IMR-90 (cell line): Measurements from ENCODE around the gene TRDN. TPM values are rescaled to one million over a fixed set of nuclear protein-coding genes. Genes with fewer than 3 reads are reported as not detected.

ENCODE experiments used
- ATAC-seq: fragments of 200-7000 bp; cut with Tn5 transposase; 2 replicates; pipeline ENCODE4 v1.9.1; 2020; ENCODE audit warnings: low read depth, mild to moderate bottlenecking, moderate library complexity
- BruUV-seq: library from RNA; stranded (reverse); fragments of 400-500 nt; replicated peaks from 2 replicates; lab custom pipeline; 2021; lab: Mats Ljungman, UMichigan
- CTCF ChIA-PET: fragments of 300-600 bp; formaldehyde crosslinking; extraction: SDS; loops from one replicate; lab custom pipeline; 2021; ENCODE audit warnings: antibody characterized with exemption; lab: Yijun Ruan, JAX
- POLR2A ChIA-PET: fragments of 300-600 bp; sonication (Branson Sonifier 250); formaldehyde crosslinking; loops from one replicate; lab custom pipeline; 2022; ENCODE audit warnings: antibody characterized with exemption; ENCODE audit not compliant: unreplicated experiment; lab: Charles Lee
- DNase-seq: peaks from one replicate; pipeline ENCODE4 v3.0.0; 2013
- H2AFZ ChIP-seq: replicated peaks from 2 replicates; pipeline ENCODE3; 2013; ENCODE audit warnings: low read length, mild to moderate bottlenecking; ENCODE audit not compliant: poor library complexity
- H2AK5ac ChIP-seq: 2 replicates; pipeline ENCODE4 v1.6.1; 2013; ENCODE audit warnings: low read depth, low read length, inconsistent platforms
- H2AK9ac ChIP-seq: replicated peaks from 2 replicates; pipeline ENCODE3; 2013; ENCODE audit warnings: mild to moderate bottlenecking, low read depth, low read length, moderate library complexity; ENCODE audit not compliant: poor library complexity
- H2BK120ac ChIP-seq: 2 replicates; pipeline ENCODE4 v1.6.1; 2013; ENCODE audit warnings: low read depth, low read length, inconsistent platforms
- H2BK15ac ChIP-seq: 3 replicates; pipeline ENCODE4 v1.6.1; 2013; ENCODE audit warnings: low read depth, low read length, inconsistent platforms
- H2BK20ac ChIP-seq: 2 replicates; pipeline ENCODE4 v1.6.1; 2013; ENCODE audit warnings: low read depth, mild to moderate bottlenecking, inconsistent platforms, low read length, moderate library complexity
- H2BK5ac ChIP-seq: 2 replicates; pipeline ENCODE4 v1.6.1; 2013; ENCODE audit warnings: mild to moderate bottlenecking, low read depth, low read length, inconsistent platforms; ENCODE audit not compliant: poor library complexity, severe bottlenecking
- H3K14ac ChIP-seq: replicated peaks from 2 replicates; pipeline ENCODE4 v1.6.1; 2013; ENCODE audit warnings: low read depth, low read length, inconsistent platforms
- H3K18ac ChIP-seq: 2 replicates; pipeline ENCODE4 v1.6.1; 2013; ENCODE audit warnings: low read depth, low read length, control low read depth
- H3K23ac ChIP-seq: 2 replicates; pipeline ENCODE4 v1.6.1; 2013; ENCODE audit warnings: low read depth, low read length, inconsistent platforms
- H3K27ac ChIP-seq: 2 replicates; pipeline ENCODE4 v1.5.1; 2013; ENCODE audit warnings: mild to moderate bottlenecking, control low read depth, low read length; ENCODE audit not compliant: insufficient read depth
- H3K27me3 ChIP-seq: 2 replicates; pipeline ENCODE4 v1.6.1; 2013; ENCODE audit warnings: low read length; ENCODE audit not compliant: control insufficient read depth, insufficient read depth
- H3K36me3 ChIP-seq: 2 replicates; pipeline ENCODE4 v1.6.1; 2013; ENCODE audit warnings: low read length, mixed read lengths; ENCODE audit not compliant: control insufficient read depth, insufficient read depth
- H3K4ac ChIP-seq: 2 replicates; pipeline ENCODE4 v1.6.1; 2013; ENCODE audit warnings: low read depth, low read length, inconsistent platforms
- H3K4me1 ChIP-seq: 2 replicates; pipeline ENCODE4 v1.6.1; 2013; ENCODE audit warnings: low read length, mixed read lengths; ENCODE audit not compliant: control insufficient read depth, insufficient read depth
- H3K4me2 ChIP-seq: 2 replicates; pipeline ENCODE4 v1.6.1; 2013; ENCODE audit warnings: low read depth, mild to moderate bottlenecking, control low read depth, low read length, moderate library complexity
- H3K4me3 ChIP-seq: 2 replicates; pipeline ENCODE4 v1.5.1; 2013; ENCODE audit warnings: low read depth, mild to moderate bottlenecking, control low read depth, low read length, moderate library complexity; ENCODE audit not compliant: insufficient read depth
- H3K56ac ChIP-seq: 2 replicates; pipeline ENCODE4 v1.6.1; 2013; ENCODE audit warnings: low read length, inconsistent platforms; ENCODE audit not compliant: insufficient read depth; ENCODE audit errors: extremely low read depth
- H3K79me1 ChIP-seq, 2 experiments: 2 replicates each; pipeline ENCODE4 v1.6.1; 2013; ENCODE audit warnings: low read length in 2 of 2, inconsistent platforms in 1 of 2, low read depth in 1 of 2
- H3K9ac ChIP-seq: 2 replicates; pipeline ENCODE4 v1.6.1; 2013; ENCODE audit warnings: low read depth, low read length, control low read depth
- H3K9me1 ChIP-seq: 2 replicates; pipeline ENCODE4 v1.6.1; 2013; ENCODE audit warnings: low read length, inconsistent platforms; ENCODE audit not compliant: insufficient read depth
- H3K9me3 ChIP-seq: 2 replicates; pipeline ENCODE4 v1.6.1; 2013; ENCODE audit warnings: low read length; ENCODE audit not compliant: control insufficient read depth, insufficient read depth
- H4K20me1 ChIP-seq: 2 replicates; pipeline ENCODE4 v1.6.1; 2013; ENCODE audit warnings: low read length, inconsistent platforms; ENCODE audit not compliant: insufficient read depth
- H4K5ac ChIP-seq: 2 replicates; pipeline ENCODE4 v1.6.1; 2013; ENCODE audit warnings: mild to moderate bottlenecking, low read depth, low read length, control low read depth
- H4K8ac ChIP-seq, 2 experiments: 2 replicates each; pipeline ENCODE4 v1.6.1; 2013; ENCODE audit warnings: low read depth in 2 of 2, low read length in 2 of 2, control low read depth in 1 of 2, inconsistent platforms in 1 of 2
- H4K91ac ChIP-seq: 2 replicates; pipeline ENCODE4 v1.6.1; 2013; ENCODE audit warnings: low read depth, low read length, inconsistent platforms; ENCODE audit not compliant: insufficient read depth
- CHD1 ChIP-seq: IDR thresholded peaks from 2 replicates; pipeline ENCODE4 v1.6.1; 2012; ENCODE audit warnings: low read depth, low read length, improper control_type of control experiment
- ELK1 ChIP-seq: fragments of 150-350 bp; IDR thresholded peaks from 2 replicates; pipeline ENCODE4 v1.6.1; 2016; ENCODE audit warnings: low read depth, mild to moderate bottlenecking, low read length, moderate library complexity, borderline replicate concordance
- FOS ChIP-seq: fragments of 150-350 bp; IDR thresholded peaks from 2 replicates; pipeline ENCODE4 v1.6.1; 2016; ENCODE audit warnings: low read depth, low read length
- MAZ ChIP-seq: IDR thresholded peaks from 2 replicates; pipeline ENCODE4 v1.6.1; 2012; ENCODE audit warnings: low read depth, mild to moderate bottlenecking, low read length, improper control_type of control experiment, moderate library complexity, borderline replicate concordance
- POLR2A ChIP-seq: IDR thresholded peaks from 2 replicates; pipeline ENCODE4 v1.6.1; 2012; ENCODE audit warnings: mild to moderate bottlenecking, low read depth, low read length
- RAD21 ChIP-seq: IDR thresholded peaks from 2 replicates; pipeline ENCODE4 v1.6.1; 2012; ENCODE audit warnings: low read length, improper control_type of control experiment
- RCOR1 ChIP-seq: IDR thresholded peaks from 2 replicates; pipeline ENCODE4 v1.6.1; 2012; ENCODE audit warnings: mild to moderate bottlenecking, low read length, improper control_type of control experiment; ENCODE audit not compliant: insufficient replicate concordance
- RFX5 ChIP-seq: IDR thresholded peaks from 2 replicates; pipeline ENCODE4 v1.8.0; 2012; ENCODE audit warnings: low read depth, mild to moderate bottlenecking, low read length, moderate library complexity
- SMC3 ChIP-seq: fragments of 150-350 bp; IDR thresholded peaks from 2 replicates; pipeline ENCODE4 v1.6.1; 2016; ENCODE audit warnings: low read depth, mild to moderate bottlenecking, antibody characterized with exemption, low read length, moderate library complexity
- USF2 ChIP-seq: fragments of 150-350 bp; IDR thresholded peaks from 2 replicates; pipeline ENCODE4 v1.6.1; 2017; ENCODE audit warnings: mild to moderate bottlenecking, antibody characterized with exemption, low read length, low read depth
- WGBS, 2 experiments: methylation state at CpG; one replicate each; pipeline versions ENCODE4 v1.1.5 to v1.1.7; 2013; ENCODE audit warnings: missing lambda C conversion rate in 2 of 2; ENCODE audit not compliant: insufficient read length in 1 of 2; ENCODE audit errors: extremely low coverage in 2 of 2; 5-methylcytosine and 5-hydroxymethylcytosine counted together
- dilution Hi-C: fragments of 300-500 bp; cut with HindIII; formaldehyde crosslinking; loops from one replicate; pipeline ENCODE4 v1.14.3; 2018; ENCODE audit warnings: low sequenced_read_pairs; ENCODE audit not compliant: unreplicated experiment
- in situ Hi-C: fragments of 300-500 bp; cut with MboI; formaldehyde crosslinking; loops from 3 replicates; pipeline ENCODE4 v1.14.3; 2019; ENCODE audit warnings: low sequenced_read_pairs, inconsistent platforms, mixed read lengths
- intact Hi-C: fragments of 100-400 bp; cut with micrococcal nuclease; formaldehyde crosslinking; loops from 2 replicates; pipeline ENCODE4 v1.10.0; 2022
- polyA plus RNA-seq, 3 experiments: library from polyadenylated mRNA; depleted of rRNA; stranded (reverse); fragments of >200 nt; gene quantifications; 2 replicates each; pipeline ENCODE4 v1.2.3, GENCODE V29; 2012; ENCODE audit warnings: low replicate concordance in 1 of 3
- total RNA-seq: library from RNA; depleted of rRNA; stranded (reverse); fragments of >200 nt; gene quantifications from 2 replicates; pipeline ENCODE4 v1.2.3, GENCODE V29; 2012

The TRDN gene
- total and polyA plus RNA-seq, 2 of the 4 experiments (the other 2 are of a cell fraction), result not detected

- ATAC-seq, result no peak
- Histone ChIP-seq H3K23ac (no peak overlapping the region), H2AFZ (no peak overlapping the region), H3K4me2 (no peak overlapping the region), H4K5ac (no peak overlapping the region), H4K91ac (no peak overlapping the region), H4K8ac (no peak overlapping the region), H3K56ac (no peak overlapping the region), H3K27ac (no peak overlapping the region), H2AK5ac (no peak overlapping the region), H3K9me3 (no peaks in the 10 kb centered on the region), H3K4ac (no peak overlapping the region), H3K36me3 (no peaks in the 10 kb centered on the region), H3K9ac (no peak overlapping the region), H2BK120ac (no peak overlapping the region), H3K27me3 (no peaks in the 10 kb centered on the region), H2BK15ac (no peak overlapping the region), H3K14ac (no peak overlapping the region), H2AK9ac (no peak overlapping the region), H3K9me1 (no peaks in the 10 kb centered on the region), H2BK20ac (no peak overlapping the region), H3K4me3 (no peak overlapping the region), H3K4me1 (no peaks in the 10 kb centered on the region), H4K20me1 (no peaks in the 10 kb centered on the region), H3K18ac (no peak overlapping the region), H3K79me1 (no peaks in the 10 kb centered on the region), H2BK5ac (no peak overlapping the region)
- intact Hi-C loops (no loop called here), dilution Hi-C loops (no loop called here), in situ Hi-C loops (no loop called here)
- no peak for TF ChIP-seq FOS
- no peak for TF ChIP-seq MAZ
- TF ChIP-seq CHD1, result no peak
- TF ChIP-seq ELK1, result no peak
- TF ChIP-seq RCOR1, result no peak
- no peak for TF ChIP-seq SMC3
- TF ChIP-seq POLR2A, result no peak
- TF ChIP-seq RAD21, result no peak
- no peak for TF ChIP-seq RFX5
- TF ChIP-seq USF2, result no peak
- CTCF ChIA-PET, result no interaction called here
- no peak for DNase-seq
- POLR2A ChIA-PET, result no interaction called here
- BruUV-seq, result no TSS peak
- no CpG with 5 or more reads among the region's 2 CpGs for WGBS, 2 experiments
Measured at GRCh38 chr6:123533862-123534648, 102.7 kb downstream of the TRDN start.
